H1 (cell line): ENCODE results near the gene EXOC1L. TPM values are rescaled to one million over a fixed set of nuclear protein-coding genes. Genes with fewer than 3 reads are reported as not detected.

Source experiments
- CTCF ChIA-PET: fragments of 300-600 bp; sonication (Branson Sonifier 250); formaldehyde crosslinking; loops from one replicate; lab custom pipeline; 2021; ENCODE audit not compliant: partially characterized antibody; lab: Charles Lee
- POLR2A ChIA-PET: fragments of 300-600 bp; sonication (Branson Sonifier 250); formaldehyde crosslinking; loops from one replicate; lab custom pipeline; 2021; ENCODE audit warnings: inconsistent platforms; ENCODE audit not compliant: partially characterized antibody; lab: Charles Lee
- DNase-seq, 2 experiments: peaks; one replicate each; pipeline versions ENCODE4 v3.0.0 to v3.0.0-alpha.2; 2010 to 2022; ENCODE audit warnings: low spot score in 2 of 2, low read depth in 1 of 2, mixed read lengths in 1 of 2
- FAIRE-seq: peaks from 2 replicates; lab custom pipeline; 2011; peaks lifted over from hg19 to GRCh38; lab: Jason Lieb, UNC
- H2AFZ ChIP-seq: 2 replicates; pipeline ENCODE4 v1.8.1; 2012; ENCODE audit warnings: low read length, inconsistent platforms
- H2AK5ac ChIP-seq: 2 replicates; pipeline ENCODE4 v1.6.1; 2013; ENCODE audit warnings: low read depth, low read length
- H2BK120ac ChIP-seq: replicated peaks from 2 replicates; pipeline ENCODE3; 2013; ENCODE audit warnings: low read depth, low read length, inconsistent platforms
- H2BK12ac ChIP-seq: 2 replicates; pipeline ENCODE4 v1.6.1; 2013; ENCODE audit warnings: low read depth, low read length
- H2BK15ac ChIP-seq: 2 replicates; pipeline ENCODE4 v1.6.1; 2013; ENCODE audit warnings: low read length
- H2BK20ac ChIP-seq: 2 replicates; pipeline ENCODE4 v1.6.1; 2013; ENCODE audit warnings: low read length
- H2BK5ac ChIP-seq: 2 replicates; pipeline ENCODE4 v1.6.1; 2013; ENCODE audit warnings: low read depth, low read length
- H3K14ac ChIP-seq: 2 replicates; pipeline ENCODE4 v1.6.1; 2013; ENCODE audit warnings: inconsistent platforms; ENCODE audit not compliant: insufficient read length
- H3K18ac ChIP-seq: 2 replicates; pipeline ENCODE4 v1.6.1; 2013; ENCODE audit warnings: low read length; ENCODE audit errors: extremely low read depth
- H3K23ac ChIP-seq: 2 replicates; pipeline ENCODE4 v1.6.1; 2013; ENCODE audit warnings: inconsistent platforms; ENCODE audit not compliant: insufficient read length
- H3K23me2 ChIP-seq: 2 replicates; pipeline ENCODE4 v1.6.1; 2013; ENCODE audit warnings: low read depth, low read length
- H3K27ac ChIP-seq: 2 replicates; pipeline ENCODE4 v1.6.1; 2011; ENCODE audit warnings: low read depth, low read length, inconsistent platforms
- H3K27me3 ChIP-seq, 4 experiments: replicated peaks in 1 of 4; 1 replicate in 1 of 4; 2 replicates in 3 of 4; pipeline versions ENCODE4 v1.6.1 to v1.8.1; 2011 to 2013; ENCODE audit warnings: low read length in 3 of 4, mild to moderate bottlenecking in 3 of 4, inconsistent platforms in 2 of 4, mixed read lengths in 2 of 4, moderate library complexity in 1 of 4; ENCODE audit not compliant: control insufficient read depth in 3 of 4, insufficient read depth in 3 of 4; ENCODE audit errors: extremely low read depth in 1 of 4
- H3K36me3 ChIP-seq, 4 experiments: 2 replicates each; pipeline versions ENCODE4 v1.6.1 to v1.8.1; 2011 to 2013; ENCODE audit warnings: mild to moderate bottlenecking in 4 of 4, low read length in 3 of 4, moderate library complexity in 2 of 4, control low read depth in 1 of 4, inconsistent platforms in 1 of 4; ENCODE audit not compliant: insufficient read depth in 4 of 4, control insufficient read depth in 2 of 4
- H3K4ac ChIP-seq: replicated peaks from 2 replicates; pipeline ENCODE3; 2013; ENCODE audit warnings: low read length, low read depth, mixed read lengths, inconsistent platforms; ENCODE audit not compliant: insufficient read length
- H3K4me1 ChIP-seq, 4 experiments: replicated peaks in 1 of 4; 1 replicate in 1 of 4; 2 replicates in 3 of 4; pipeline versions ENCODE4 v1.6.1 to v1.8.1; 2011 to 2013; ENCODE audit warnings: low read length in 3 of 4, inconsistent platforms in 2 of 4, mixed read lengths in 1 of 4; ENCODE audit not compliant: insufficient read depth in 4 of 4, control insufficient read depth in 3 of 4
- H3K4me2 ChIP-seq, 2 experiments: 2 replicates each; pipeline versions ENCODE4 v1.6.1 to v1.8.1; 2011 to 2013; ENCODE audit warnings: low read depth in 2 of 2, low read length in 2 of 2, control low read depth in 1 of 2, inconsistent platforms in 1 of 2, mild to moderate bottlenecking in 1 of 2; ENCODE audit not compliant: insufficient read depth in 1 of 2
- H3K4me3 ChIP-seq, 4 experiments: fragments of 200-600, 300-600 bp in 1 of 4; sonication (generic), shearing (Covaris generic), sonication (Bioruptor Twin) in 1 of 4; 2 replicates each; pipeline versions ENCODE4 v1.5.1 to v1.8.1; 2011 to 2016; ENCODE audit warnings: low read length in 4 of 4, low read depth in 3 of 4, control low read depth in 2 of 4, inconsistent platforms in 2 of 4, mild to moderate bottlenecking in 2 of 4, mixed read lengths in 1 of 4, moderate library complexity in 1 of 4; ENCODE audit not compliant: insufficient read depth in 2 of 4; ENCODE audit errors: extremely low read depth in 1 of 4
- H3K56ac ChIP-seq: replicated peaks from 2 replicates; pipeline ENCODE3; 2013; ENCODE audit warnings: low read depth, mild to moderate bottlenecking, mixed read lengths, low read length, inconsistent platforms; ENCODE audit not compliant: insufficient read length
- H3K79me1 ChIP-seq: 2 replicates; pipeline ENCODE4 v1.6.1; 2013; ENCODE audit warnings: low read depth, low read length, control low read depth
- H3K79me2 ChIP-seq, 2 experiments: 2 replicates each; pipeline versions ENCODE4 v1.6.1 to v1.8.1; 2012 to 2013; ENCODE audit warnings: low read length in 2 of 2, mild to moderate bottlenecking in 2 of 2, inconsistent platforms in 1 of 2; ENCODE audit not compliant: insufficient read depth in 2 of 2, control insufficient read depth in 1 of 2
- H3K9ac ChIP-seq, 4 experiments: replicated peaks in 1 of 4; 1 replicate in 1 of 4; 2 replicates in 3 of 4; pipeline versions ENCODE4 v1.6.1 to v1.8.1; 2011 to 2013; ENCODE audit warnings: low read depth in 3 of 4, low read length in 3 of 4, control low read depth in 2 of 4, mild to moderate bottlenecking in 2 of 4, moderate library complexity in 2 of 4, inconsistent platforms in 1 of 4; ENCODE audit errors: extremely low read depth in 1 of 4
- H3K9me3 ChIP-seq, 2 experiments: 2 replicates each; pipeline versions ENCODE4 v1.6.1 to v1.8.1; 2012 to 2013; ENCODE audit warnings: mild to moderate bottlenecking in 2 of 2, moderate library complexity in 2 of 2, control low read depth in 1 of 2, inconsistent platforms in 1 of 2, low read depth in 1 of 2, low read length in 1 of 2, mixed read lengths in 1 of 2; ENCODE audit not compliant: insufficient read depth in 2 of 2
- H4K20me1 ChIP-seq, 2 experiments: replicated peaks in 1 of 2; 2 replicates each; pipeline versions ENCODE3 to v1.8.1; 2011 to 2013; ENCODE audit warnings: inconsistent platforms in 2 of 2, low read length in 2 of 2, mild to moderate bottlenecking in 1 of 2; ENCODE audit not compliant: insufficient read depth in 2 of 2, control insufficient read depth in 1 of 2
- H4K5ac ChIP-seq: 2 replicates; pipeline ENCODE4 v1.6.1; 2013; ENCODE audit warnings: low read length, low read depth, mixed read lengths, inconsistent platforms; ENCODE audit not compliant: insufficient read length
- H4K8ac ChIP-seq: 2 replicates; pipeline ENCODE4 v1.8.0; 2013; ENCODE audit warnings: mild to moderate bottlenecking, moderate library complexity, low read length, inconsistent platforms; ENCODE audit not compliant: insufficient read depth; ENCODE audit errors: extremely low read depth
- H4K91ac ChIP-seq: replicated peaks from 2 replicates; pipeline ENCODE3; 2013; ENCODE audit warnings: low read length, mixed read lengths, inconsistent platforms; ENCODE audit not compliant: insufficient read length
- EGR1 ChIP-seq: IDR thresholded peaks from 2 replicates; pipeline ENCODE4 v1.6.1; 2011; ENCODE audit warnings: low read depth, low read length, borderline replicate concordance
- EZH2 ChIP-seq: fragments of 200-600 bp; sonication (generic); IDR thresholded peaks from 2 replicates; pipeline ENCODE4 v1.7.1; 2012; ENCODE audit warnings: low read depth, mild to moderate bottlenecking, moderate library complexity, low read length, inconsistent platforms; ENCODE audit not compliant: severe bottlenecking
- POLR2AphosphoS5 ChIP-seq: IDR thresholded peaks from 2 replicates; pipeline ENCODE4 v1.6.1; 2011; ENCODE audit warnings: low read depth, low read length
- TAF1 ChIP-seq: IDR thresholded peaks from 2 replicates; pipeline ENCODE4 v1.6.1; 2011; ENCODE audit warnings: mild to moderate bottlenecking, low read depth, low read length
- TAF7 ChIP-seq: optimal IDR thresholded peaks from 2 replicates; pipeline ENCODE3; 2011; ENCODE audit warnings: low read depth, mild to moderate bottlenecking, inconsistent platforms, low read length, moderate library complexity, borderline replicate concordance
- TBP ChIP-seq: IDR thresholded peaks from 2 replicates; pipeline ENCODE4 v1.6.1; 2011; ENCODE audit warnings: low read depth, low read length, improper control_type of control experiment
- USF2 ChIP-seq: IDR thresholded peaks from 2 replicates; pipeline ENCODE4 v1.6.1; 2011; ENCODE audit warnings: low read length, improper control_type of control experiment
- YY1 ChIP-seq: IDR thresholded peaks from 2 replicates; pipeline ENCODE4 v1.6.1; 2011; ENCODE audit warnings: low read depth, mild to moderate bottlenecking, low read length
- WGBS, 2 experiments: shearing (Covaris generic) in 1 of 2; methylation state at CpG; one replicate each; pipeline versions ENCODE4 v1.1.6 to v1.1.7; 2013 to 2015; ENCODE audit warnings: low lambda C conversion rate in 2 of 2, mixed read lengths in 2 of 2, inconsistent platforms in 1 of 2, low coverage in 1 of 2, missing lambda C conversion rate in 1 of 2; ENCODE audit not compliant: insufficient replicate concordance in 2 of 2, insufficient coverage in 1 of 2, insufficient read length in 1 of 2; ENCODE audit errors: extremely low coverage in 1 of 2, missing lambda C conversion rate in 1 of 2; 5-methylcytosine and 5-hydroxymethylcytosine counted together
- long read RNA-seq, 2 experiments: library from RNA in 1 of 2; library from capped mRNA in 1 of 2; stranded (forward); transcript quantifications; one replicate each; pipeline ENCODE4 v2.0.0, GENCODE V29; 2021; ENCODE audit warnings: inconsistent platforms in 1 of 2
- polyA minus RNA-seq, 3 experiments: library from RNA; depleted of rRNA, polyadenylated mRNA; stranded (reverse); fragments of >200 nt; gene quantifications; 1 replicate in 2 of 3; 2 replicates in 1 of 3; pipeline ENCODE4 v1.2.3, GENCODE V29; 2011
- polyA plus RNA-seq, 7 experiments: library from polyadenylated mRNA; depleted of rRNA in 3 of 7; stranded (reverse) in 5 of 7; unstranded in 2 of 7; fragments of >200 nt in 5 of 7; fragments of 200-250 nt in 2 of 7; gene quantifications; 1 replicate in 5 of 7; 2 replicates in 1 of 7; 4 replicates in 1 of 7; pipeline versions ENCODE4 v1.2.1 to v1.2.3, GENCODE V29; 2011 to 2013; ENCODE audit warnings: missing spikeins in 2 of 7, mixed read lengths in 2 of 7
- total RNA-seq: library from RNA; stranded (reverse); fragmentation: NEBNext Ultra II Directional; extraction: Animal tissue kit (Norgen Biotek cat#: 25700); gene quantifications from 2 replicates; pipeline ENCODE4 v1.2.1, GENCODE V29; 2021

EXOC1L gene
- total RNA-seq (not detected in 2 replicates), polyA plus RNA-seq (2011; rRNA removed) (0.08 TPM in 1 of 2 replicates, not detected in the other), polyA minus RNA-seq (2011; rRNA and poly(A)+ RNA removed) (not detected in 2 replicates)
- 0.21 TPM for polyA plus RNA-seq (2011; cell fraction: cytosol; rRNA removed)
- not detected for polyA plus RNA-seq (2011; cell fraction: nucleus; rRNA removed)
- polyA plus RNA-seq (2012, experiment 1 of 2): not detected in 4 replicates
- polyA plus RNA-seq (2012, experiment 2 of 2): not detected
- not detected for polyA plus RNA-seq (2013, experiment 1 of 2)
- polyA plus RNA-seq (2013, experiment 2 of 2): 0.17 TPM
- polyA minus RNA-seq (2011; cell fraction: cytosol; rRNA and poly(A)+ RNA removed): not detected
- polyA minus RNA-seq (2011; cell fraction: nucleus; rRNA and poly(A)+ RNA removed): not detected
- long read RNA-seq, experiment 1: 0 reads
- long read RNA-seq, experiment 2: 0 reads

GRCh38 chr4:55819634-55820033 is at the start of gene EXOC1L:
Gene EXOC1L (plus strand): TSS chr4:55819790. CDS start chr4:55820027, 237 bp downstream.
- CTCF ChIA-PET: interaction anchor here (0.6 to 2.0 kb wide), 4 partner anchors 9 to 48 kb away, joined by 3 to 11 read pairs (median 6); no protein-coding TSS in a partner anchor
- TF ChIP-seq USF2 (no peak), POLR2AphosphoS5 (peak; percentile 72), EZH2 (no peak), EGR1 (no peak), YY1 (0 out of 2 replicates have a peak, but pooled peaks have one; percentile 23), TAF1 (peak; percentile 90), TAF7 (peak; percentile 78), TBP (peak; percentile 84)

More at GRCh38 chr4:55819634-55820033, at the start of gene EXOC1L:
- H2BK120ac ChIP-seq: no peak within 1 kb of the TSS
- WGBS, 2 experiments: 8% methylated on average over 13 of the region's 13 CpGs; no CpG with 5 or more reads in 1 of the 2 experiments
- no peak within 1 kb of the TSS for H2BK5ac ChIP-seq
- H4K5ac ChIP-seq: no peak within 1 kb of the TSS
- no peak within 1 kb of the TSS for H3K23ac ChIP-seq
- DNase-seq: peak; percentile 73 to 80
- peaks cover 0 to 3% (median 1%) of the 10 kb centered on the region in 4 experiments; a peak in 2 of 7 replicates for H3K4me1 ChIP-seq
- no peak within 1 kb of the TSS for H3K27ac ChIP-seq
- H3K9ac ChIP-seq: no peak within 1 kb of the TSS; a peak in 1 of 7 replicates
- no peaks in the 10 kb centered on the region for H4K20me1 ChIP-seq
- H3K27me3 ChIP-seq: no peaks in the 10 kb centered on the region; a peak in 2 of 7 replicates
- H3K4me2 ChIP-seq: peak within 1 kb of the TSS; percentile 49 to 55
- H3K23me2 ChIP-seq: 0 out of 2 replicates have a peak, but pooled peaks cover 4% of the 10 kb centered on the region
- no peaks in the 10 kb centered on the region for H3K36me3 ChIP-seq
- H3K18ac ChIP-seq: no peak within 1 kb of the TSS
- POLR2A ChIA-PET: interaction anchor here (0.6 to 2.3 kb wide), 10 partner anchors 11 to 474 kb away, joined by 3 to 8 read pairs (median 4); partner anchors contain the start of gene SRD5A3
- no peak within 1 kb of the TSS for H2BK15ac ChIP-seq
- no peak within 1 kb of the TSS for H3K14ac ChIP-seq
- no peaks in the 10 kb centered on the region for H3K79me1 ChIP-seq
- H2AK5ac ChIP-seq: no peak within 1 kb of the TSS
- peak; percentile 85 for FAIRE-seq
- peak within 1 kb of the TSS; percentile 99 for H2AFZ ChIP-seq
- H3K4ac ChIP-seq: no peak within 1 kb of the TSS
- H2BK12ac ChIP-seq: no peak within 1 kb of the TSS
- peak within 1 kb of the TSS; percentile 88; the same call in 1 of the 2 replicates for H2BK20ac ChIP-seq
- H4K8ac ChIP-seq: no peak within 1 kb of the TSS
- no peaks in the 10 kb centered on the region for H3K9me3 ChIP-seq
- H3K4me3 ChIP-seq: peak within 1 kb of the TSS in 2 of 4 experiments; percentile 21 to 38; a peak in 4 of 8 replicates
- H4K91ac ChIP-seq: no peak within 1 kb of the TSS
- no peaks in the 10 kb centered on the region for H3K79me2 ChIP-seq
- no peak within 1 kb of the TSS for H3K56ac ChIP-seq
